Fibroblast of skin of right quadriceps (primary cell): ENCODE results near the gene CACNA2D1.
A peak's percentile ranks its signal among the peaks of the same experiment; 100 is the strongest.

Source experiments
- DNase-seq: peaks from one replicate; pipeline ENCODE4 v3.0.0-alpha.2; 2013

Gene CACNA2D1

GRCh38 chr7:81932936-81933335 is 510.6 kb downstream of the CACNA2D1 start:
- no peak for DNase-seq

GRCh38 chr7:81929386-81929785 is 514.2 kb downstream of the CACNA2D1 start:
- DNase-seq, result peak; percentile 19

GRCh38 chr7:81926154-81926553 is 517.4 kb downstream of the CACNA2D1 start:
- peak; percentile 47 for DNase-seq

- DNase-seq, result no peak
Measured at GRCh38 chr7:81925530-81925929, 518.0 kb downstream of the CACNA2D1 start.

GRCh38 chr7:81924494-81924893 is 519.1 kb downstream of the CACNA2D1 start:
- DNase-seq, result no peak

- no peak for DNase-seq
Measured at GRCh38 chr7:81919494-81919893, 524.1 kb downstream of the CACNA2D1 start.

- no peak for DNase-seq
Measured at GRCh38 chr7:81908220-81908619, 535.4 kb downstream of the CACNA2D1 start.

GRCh38 chr7:81903115-81903514 is 540.5 kb downstream of the CACNA2D1 start:
- peak; percentile 24 for DNase-seq

GRCh38 chr7:81902536-81902935 is 541.0 kb downstream of the CACNA2D1 start:
- no peak for DNase-seq
